ENCODE measurements around the gene HOMEZ.
A peak's percentile ranks its signal among the peaks of the same experiment; 100 is the strongest.
"Not testable (repeated sequence)": the region's sequence is repeated elsewhere in the genome, so short reads cannot be mapped to it uniquely, and the experiment has no call there.

The HOMEZ gene

DNA sequence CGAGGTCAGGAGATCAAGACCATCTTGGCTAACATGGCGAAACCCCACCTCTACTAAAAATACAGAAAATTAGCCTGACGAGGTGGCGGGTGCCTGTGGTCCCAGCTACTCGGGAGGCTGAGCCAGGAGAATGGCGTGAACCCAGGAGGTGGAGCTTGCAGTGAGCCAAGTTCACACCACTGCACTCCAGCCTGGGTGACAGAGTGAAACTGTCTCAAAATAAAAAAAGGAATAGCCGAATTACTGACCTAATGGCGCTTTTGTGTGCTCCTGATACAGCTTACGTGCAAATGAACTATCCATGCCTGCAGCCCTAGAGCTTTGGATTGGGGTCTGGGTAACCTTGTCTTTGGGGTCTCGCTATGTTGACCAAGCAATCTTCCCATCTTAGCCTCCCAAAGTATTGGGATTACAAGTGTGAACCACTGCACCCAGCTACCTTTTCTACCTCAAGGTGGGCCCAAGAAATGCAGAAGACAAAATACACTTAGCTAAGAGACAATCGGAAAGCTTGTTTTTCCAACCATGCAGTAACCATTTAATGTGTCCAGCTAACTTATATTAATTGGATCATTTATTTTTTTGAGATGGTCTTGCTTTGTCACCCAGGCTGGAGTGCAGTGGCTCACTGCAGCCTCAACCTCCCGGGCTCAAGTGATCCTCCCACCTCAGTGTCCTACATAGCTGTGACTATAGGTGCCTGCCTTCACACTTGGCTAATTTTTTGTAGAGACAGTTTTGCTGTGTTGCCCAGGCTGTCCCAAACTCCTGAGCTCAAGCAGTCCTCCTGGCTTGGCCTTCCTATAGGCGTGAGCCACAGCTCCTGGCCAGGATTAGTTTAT, 40.8 kb upstream of the HOMEZ start:
- H4K20me1 ChIP-seq (ENCODE audit: insufficient read depth, low read length): no peaks in the 10 kb centered on the region

DNA sequence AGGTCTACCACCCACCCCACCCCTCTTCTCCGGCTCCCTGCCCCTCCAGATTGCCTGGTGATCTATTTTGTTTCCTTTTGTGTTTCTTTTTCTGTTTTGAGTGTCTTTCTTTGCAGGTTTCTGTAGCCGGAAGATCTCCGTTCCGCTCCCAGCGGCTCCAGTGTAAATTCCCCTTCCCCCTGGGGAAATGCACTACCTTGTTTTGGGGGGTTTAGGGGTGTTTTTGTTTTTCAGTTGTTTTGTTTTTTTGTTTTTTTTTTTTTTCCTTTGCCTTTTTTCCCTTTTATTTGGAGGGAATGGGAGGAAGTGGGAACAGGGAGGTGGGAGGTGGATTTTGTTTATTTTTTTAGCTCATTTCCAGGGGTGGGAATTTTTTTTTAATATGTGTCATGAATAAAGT, 39.8 kb upstream of the HOMEZ start:
- H3F3A ChIP-seq (ENCODE audit: insufficient read depth, low read length); H3K9me2 ChIP-seq (replicated peaks; ENCODE audit: insufficient read depth, low read length); H3K9me3 ChIP-seq (replicated peaks; ENCODE audit: insufficient read depth, low read length); H2AFZ ChIP-seq (ENCODE audit: low read length); H3K4me2 ChIP-seq (ENCODE audit: low read depth, low read length); H3K27me3 ChIP-seq (replicated peaks; ENCODE audit: insufficient read depth, low read length); DNase-seq; H3K4me3 ChIP-seq (ENCODE audit: low read length); H3K4me1 ChIP-seq (ENCODE audit: low read length); H3K27ac ChIP-seq (ENCODE audit: low read length); H3K36me3 ChIP-seq (replicated peaks; ENCODE audit: insufficient read depth, low read length); H3K9ac ChIP-seq (ENCODE audit: low read length); H4K20me1 ChIP-seq (ENCODE audit: insufficient read depth, low read length): not testable (repeated sequence)
- peaks cover 18% of the 10 kb centered on the region for H3K79me2 ChIP-seq (ENCODE audit: low read length)

More for the DNA sequence above, 40.8 kb upstream of the HOMEZ start:
- peak; percentile 8 for DNase-seq
- no peak overlapping the region for H3K4me2 ChIP-seq (ENCODE audit: low read depth, low read length)
- H3K9me3 ChIP-seq (replicated peaks; ENCODE audit: insufficient read depth, low read length): no peaks in the 10 kb centered on the region
- H3K27me3 ChIP-seq (replicated peaks; ENCODE audit: insufficient read depth, low read length): no peaks in the 10 kb centered on the region
- H3K9ac ChIP-seq (ENCODE audit: low read length): no peak overlapping the region
- H3K9me2 ChIP-seq (replicated peaks; ENCODE audit: insufficient read depth, low read length): no peaks in the 10 kb centered on the region
- H3K36me3 ChIP-seq (replicated peaks; ENCODE audit: insufficient read depth, low read length): no peaks in the 10 kb centered on the region
- no peaks in the 10 kb centered on the region for H3F3A ChIP-seq (ENCODE audit: insufficient read depth, low read length)
- H3K4me1 ChIP-seq (ENCODE audit: low read length): peaks cover 4% of the 10 kb centered on the region; the same call in 1 of the 2 replicates
- no peak for TF ChIP-seq EZH2phosphoT487 (IDR thresholded peaks at IDR 0.05; ENCODE audit: low read length)
- TF ChIP-seq, protein P1, sequence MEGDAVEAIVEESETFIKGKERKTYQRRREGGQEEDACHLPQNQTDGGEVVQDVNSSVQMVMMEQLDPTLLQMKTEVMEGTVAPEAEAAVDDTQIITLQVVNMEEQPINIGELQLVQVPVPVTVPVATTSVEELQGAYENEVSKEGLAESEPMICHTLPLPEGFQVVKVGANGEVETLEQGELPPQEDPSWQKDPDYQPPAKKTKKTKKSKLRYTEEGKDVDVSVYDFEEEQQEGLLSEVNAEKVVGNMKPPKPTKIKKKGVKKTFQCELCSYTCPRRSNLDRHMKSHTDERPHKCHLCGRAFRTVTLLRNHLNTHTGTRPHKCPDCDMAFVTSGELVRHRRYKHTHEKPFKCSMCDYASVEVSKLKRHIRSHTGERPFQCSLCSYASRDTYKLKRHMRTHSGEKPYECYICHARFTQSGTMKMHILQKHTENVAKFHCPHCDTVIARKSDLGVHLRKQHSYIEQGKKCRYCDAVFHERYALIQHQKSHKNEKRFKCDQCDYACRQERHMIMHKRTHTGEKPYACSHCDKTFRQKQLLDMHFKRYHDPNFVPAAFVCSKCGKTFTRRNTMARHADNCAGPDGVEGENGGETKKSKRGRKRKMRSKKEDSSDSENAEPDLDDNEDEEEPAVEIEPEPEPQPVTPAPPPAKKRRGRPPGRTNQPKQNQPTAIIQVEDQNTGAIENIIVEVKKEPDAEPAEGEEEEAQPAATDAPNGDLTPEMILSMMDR (IDR thresholded peaks at IDR 0.05; ENCODE audit: low read length): no peak
- TF ChIP-seq EZH2 (optimal IDR thresholded peaks at IDR 0.05; ENCODE audit: low read depth, low read length): no peak
- no peak overlapping the region for H2AFZ ChIP-seq (ENCODE audit: low read length)
- no peak overlapping the region for H3K27ac ChIP-seq (ENCODE audit: low read length)
- no peak overlapping the region for H3K4me3 ChIP-seq (ENCODE audit: low read length)
- peaks cover 18% of the 10 kb centered on the region for H3K79me2 ChIP-seq (ENCODE audit: low read length)

DNA sequence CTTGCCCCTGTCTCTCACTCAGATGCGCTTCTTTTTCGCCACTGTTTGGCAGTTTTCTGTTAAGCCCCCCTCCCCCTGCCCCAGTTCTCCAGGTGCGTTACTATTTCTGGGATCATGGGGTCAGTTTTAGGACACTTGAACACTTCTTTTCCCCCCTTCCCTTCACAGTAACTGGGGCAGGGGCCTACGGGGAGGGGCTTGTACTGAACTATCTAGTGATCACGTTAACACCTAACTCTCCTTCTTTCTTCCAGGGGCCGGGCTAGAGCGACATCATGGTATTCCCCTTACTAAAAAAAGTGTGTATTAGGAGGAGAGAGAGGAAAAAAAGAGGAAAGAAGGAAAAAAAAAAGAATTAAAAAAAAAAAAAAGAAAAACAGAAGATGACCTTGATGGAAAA, 39.1 kb upstream of the HOMEZ start:
- H3K9me3 ChIP-seq (replicated peaks; ENCODE audit: insufficient read depth, low read length): no peaks in the 10 kb centered on the region
- H3K4me3 ChIP-seq (ENCODE audit: low read length): no peak overlapping the region
- H3K27me3 ChIP-seq (replicated peaks; ENCODE audit: insufficient read depth, low read length): no peaks in the 10 kb centered on the region
- no peak overlapping the region for H2AFZ ChIP-seq (ENCODE audit: low read length)
- no peak for DNase-seq
- TF ChIP-seq EZH2phosphoT487 (IDR thresholded peaks at IDR 0.05; ENCODE audit: low read length) (no peak), EZH2 (optimal IDR thresholded peaks at IDR 0.05; ENCODE audit: low read depth, low read length) (no peak)
- TF ChIP-seq, protein P1 (IDR thresholded peaks at IDR 0.05; ENCODE audit: low read length): no peak
- no peaks in the 10 kb centered on the region for H4K20me1 ChIP-seq (ENCODE audit: insufficient read depth, low read length)
- H3K9me2 ChIP-seq (replicated peaks; ENCODE audit: insufficient read depth, low read length): no peaks in the 10 kb centered on the region
- H3K27ac ChIP-seq (ENCODE audit: low read length): no peak overlapping the region
- no peaks in the 10 kb centered on the region for H3F3A ChIP-seq (ENCODE audit: insufficient read depth, low read length)
- H3K4me2 ChIP-seq (ENCODE audit: low read depth, low read length): no peak overlapping the region
- no peak overlapping the region for H3K9ac ChIP-seq (ENCODE audit: low read length)
- H3K4me1 ChIP-seq (ENCODE audit: low read length): peaks cover 4% of the 10 kb centered on the region; the same call in 1 of the 2 replicates
- H3K36me3 ChIP-seq (replicated peaks; ENCODE audit: insufficient read depth, low read length): no peaks in the 10 kb centered on the region
- peaks cover 18% of the 10 kb centered on the region for H3K79me2 ChIP-seq (ENCODE audit: low read length)

DNA sequence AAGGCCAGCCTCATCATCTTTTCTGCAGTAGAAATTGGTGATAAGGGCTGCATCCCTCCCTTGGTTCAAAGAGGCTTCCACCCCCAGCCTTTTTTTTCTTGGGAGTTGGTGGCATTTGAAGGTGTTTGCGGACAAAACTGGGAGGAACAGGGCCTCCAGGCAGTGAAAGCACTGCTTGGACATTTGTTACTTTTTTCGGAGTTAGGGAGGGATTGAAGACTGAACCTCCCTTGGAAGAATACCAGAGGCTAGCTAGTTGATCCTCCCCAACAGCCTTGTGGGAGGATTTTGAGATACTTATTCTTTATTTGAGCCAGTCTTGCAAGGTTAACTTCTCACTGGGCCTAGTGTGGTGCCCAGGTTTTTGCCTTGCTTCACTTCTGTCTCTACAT, 38.5 kb upstream of the HOMEZ start:
- Histone ChIP-seq H3K9ac (ENCODE audit: low read length) (no peak overlapping the region), H3K4me3 (ENCODE audit: low read length) (no peak overlapping the region), H3F3A (ENCODE audit: insufficient read depth, low read length) (no peaks in the 10 kb centered on the region), H3K4me1 (ENCODE audit: low read length) (peaks cover 4% of the 10 kb centered on the region; the same call in 1 of the 2 replicates), H3K79me2 (ENCODE audit: low read length) (peaks cover 18% of the 10 kb centered on the region), H3K27me3 (replicated peaks; ENCODE audit: insufficient read depth, low read length) (no peaks in the 10 kb centered on the region), H3K36me3 (replicated peaks; ENCODE audit: insufficient read depth, low read length) (no peaks in the 10 kb centered on the region), H3K27ac (ENCODE audit: low read length) (no peak overlapping the region), H2AFZ (ENCODE audit: low read length) (no peak overlapping the region), H3K9me2 (replicated peaks; ENCODE audit: insufficient read depth, low read length) (no peaks in the 10 kb centered on the region), H3K4me2 (ENCODE audit: low read depth, low read length) (no peak overlapping the region), H3K9me3 (replicated peaks; ENCODE audit: insufficient read depth, low read length) (no peaks in the 10 kb centered on the region), H4K20me1 (ENCODE audit: insufficient read depth, low read length) (no peaks in the 10 kb centered on the region)
- DNase-seq: no peak
- TF ChIP-seq, protein P1 (IDR thresholded peaks at IDR 0.05; ENCODE audit: low read length): no peak
- TF ChIP-seq EZH2phosphoT487 (IDR thresholded peaks at IDR 0.05; ENCODE audit: low read length) (no peak), EZH2 (optimal IDR thresholded peaks at IDR 0.05; ENCODE audit: low read depth, low read length) (no peak)
